Nephron (organoid): ENCODE results near the gene CAMTA2.
A peak's percentile ranks its signal among the peaks of the same experiment; 100 is the strongest.

Experiments
- H3K27ac Mint-ChIP-seq, 3 experiments: 2 replicates each; pipeline ENCODE4 v1.8.0; 2020; ENCODE audit warnings: mixed read lengths in 3 of 3, mild to moderate bottlenecking in 2 of 3, moderate library complexity in 1 of 3
- H3K27me3 Mint-ChIP-seq: 2 replicates; pipeline ENCODE4 v1.8.0; 2021; ENCODE audit warnings: low read depth, mild to moderate bottlenecking, moderate library complexity, mixed read lengths
- H3K36me3 Mint-ChIP-seq: 2 replicates; pipeline ENCODE4 v1.8.0; 2020; ENCODE audit warnings: low read depth, mixed read lengths
- H3K4me1 Mint-ChIP-seq: 2 replicates; pipeline ENCODE4 v1.8.0; 2020; ENCODE audit warnings: mixed read lengths
- H3K4me3 Mint-ChIP-seq, 3 experiments: 2 replicates each; pipeline ENCODE4 v1.8.0; 2020; ENCODE audit warnings: mild to moderate bottlenecking in 3 of 3, mixed read lengths in 3 of 3, moderate library complexity in 2 of 3
- H3K9me3 Mint-ChIP-seq: 2 replicates; pipeline ENCODE4 v1.8.0; 2020; ENCODE audit warnings: mixed read lengths
- TF ChIP-seq, protein P1 (sequence below), 3 experiments: fragments of 200-600 bp; sonication (generic); IDR thresholded peaks; one replicate each; pipeline ENCODE4 v1.5.0; 2021; ENCODE audit warnings: antibody characterized with exemption in 3 of 3; ENCODE audit not compliant: unreplicated experiment in 3 of 3

The CAMTA2 gene

DNA sequence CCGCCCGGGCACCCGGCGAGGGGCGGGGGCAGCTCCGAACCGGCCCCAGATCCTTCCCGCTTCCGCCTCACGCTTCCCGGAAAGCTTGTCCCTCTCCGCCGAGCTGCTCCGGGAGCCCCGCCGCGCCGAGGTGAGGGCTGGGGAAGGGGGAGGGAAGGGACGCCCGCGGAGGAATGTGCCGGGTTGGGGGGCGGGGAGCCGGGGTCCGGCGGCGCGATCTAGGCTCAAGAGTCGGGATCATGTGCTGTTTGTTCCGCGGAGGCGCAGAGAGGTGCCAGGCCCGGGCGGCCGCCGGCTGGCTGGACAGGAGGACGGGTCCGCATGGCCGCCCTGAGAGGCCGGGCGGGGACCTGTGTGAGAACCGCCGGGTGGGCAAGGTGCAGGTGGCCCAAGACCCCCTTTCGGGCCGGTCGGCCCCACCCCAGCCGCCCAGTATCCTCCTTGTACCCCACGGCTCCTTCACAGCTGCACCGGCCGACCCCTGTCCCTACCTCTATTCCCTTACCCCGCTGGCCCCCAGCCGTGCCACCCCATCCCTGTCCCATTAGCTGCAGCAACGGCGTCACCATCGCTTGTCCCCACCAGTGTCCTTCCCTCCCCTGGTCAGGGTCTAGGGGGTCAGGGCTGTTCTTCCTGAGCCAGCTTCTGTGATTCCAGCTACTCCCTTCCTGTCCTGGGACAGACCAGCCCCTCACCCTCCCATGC is 10.7 kb upstream of the CAMTA2 start:
- H3K27me3 Mint-ChIP-seq, result no peaks in the 10 kb centered on the region
- H3K27ac Mint-ChIP-seq, result peak overlapping the region in 1 of 3 experiments; percentile 78
- peaks cover 22% of the 10 kb centered on the region for H3K4me1 Mint-ChIP-seq
- TF ChIP-seq, protein P1, sequence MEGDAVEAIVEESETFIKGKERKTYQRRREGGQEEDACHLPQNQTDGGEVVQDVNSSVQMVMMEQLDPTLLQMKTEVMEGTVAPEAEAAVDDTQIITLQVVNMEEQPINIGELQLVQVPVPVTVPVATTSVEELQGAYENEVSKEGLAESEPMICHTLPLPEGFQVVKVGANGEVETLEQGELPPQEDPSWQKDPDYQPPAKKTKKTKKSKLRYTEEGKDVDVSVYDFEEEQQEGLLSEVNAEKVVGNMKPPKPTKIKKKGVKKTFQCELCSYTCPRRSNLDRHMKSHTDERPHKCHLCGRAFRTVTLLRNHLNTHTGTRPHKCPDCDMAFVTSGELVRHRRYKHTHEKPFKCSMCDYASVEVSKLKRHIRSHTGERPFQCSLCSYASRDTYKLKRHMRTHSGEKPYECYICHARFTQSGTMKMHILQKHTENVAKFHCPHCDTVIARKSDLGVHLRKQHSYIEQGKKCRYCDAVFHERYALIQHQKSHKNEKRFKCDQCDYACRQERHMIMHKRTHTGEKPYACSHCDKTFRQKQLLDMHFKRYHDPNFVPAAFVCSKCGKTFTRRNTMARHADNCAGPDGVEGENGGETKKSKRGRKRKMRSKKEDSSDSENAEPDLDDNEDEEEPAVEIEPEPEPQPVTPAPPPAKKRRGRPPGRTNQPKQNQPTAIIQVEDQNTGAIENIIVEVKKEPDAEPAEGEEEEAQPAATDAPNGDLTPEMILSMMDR (IDR thresholded peaks at IDR 0.05; ENCODE audit: unreplicated experiment in 3 of 3), result no peak
- H3K9me3 Mint-ChIP-seq, result no peaks in the 10 kb centered on the region
- peaks cover 20% of the 10 kb centered on the region for H3K36me3 Mint-ChIP-seq
- H3K4me3 Mint-ChIP-seq, result peak overlapping the region; percentile 80 to 83 (median 82)

DNA sequence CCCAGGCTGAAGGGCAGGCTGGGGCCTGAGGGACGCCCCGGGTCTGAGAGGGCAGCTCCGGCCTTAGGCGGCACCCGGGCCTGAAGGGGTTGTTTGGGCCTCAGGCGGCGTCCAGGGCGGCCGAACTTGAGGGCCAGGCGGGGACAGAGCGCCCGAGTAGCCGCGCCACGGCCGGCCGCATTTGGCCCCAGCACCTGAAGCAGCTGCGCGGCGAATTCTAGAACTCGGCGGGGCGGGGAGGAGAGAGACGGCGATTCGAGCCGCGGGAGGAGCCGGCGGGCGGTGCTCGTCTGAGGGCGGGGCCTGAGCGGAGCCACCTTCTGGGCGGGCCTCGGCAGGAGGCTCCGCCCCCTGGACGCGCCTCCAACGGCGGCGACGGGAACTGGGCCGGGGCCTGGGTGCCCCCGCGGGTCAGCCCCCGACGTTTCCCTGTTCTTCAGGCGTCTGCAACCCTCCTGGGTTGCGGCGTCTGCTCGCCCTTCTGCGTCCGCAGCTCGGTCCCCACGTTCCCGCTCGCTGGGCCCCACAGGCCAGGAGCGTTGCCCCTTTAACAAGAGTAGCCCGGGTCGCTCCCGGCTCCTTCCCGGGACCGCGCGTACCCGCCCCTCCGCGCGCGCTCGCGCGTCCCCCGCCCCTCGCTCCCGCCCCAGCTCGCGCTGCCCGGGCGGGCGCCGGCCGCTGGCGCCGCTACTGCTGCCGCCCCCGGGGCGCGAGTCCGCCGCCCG is 10.0 kb upstream of the CAMTA2 start, which contains the start of the genes INCA1 and KIF1C:
TSS of gene INCA1 (minus strand) at position 221 of the 725 bp plus-strand sequence. CDS start 3,085 bp downstream, outside the sequence.
TSS of gene KIF1C (plus strand) at position 649 of the 725 bp plus-strand sequence. CDS start 2,297 bp downstream, outside the sequence.
- Mint-ChIP-seq H3K4me1 (peaks cover 22% of the 10 kb centered on the region), H3K9me3 (no peaks in the 10 kb centered on the region), H3K36me3 (peaks cover 17% of the 10 kb centered on the region), H3K27ac (peak within 1 kb of the TSS; percentile 91 to 97 (median 95)), H3K4me3 (peak within 1 kb of the TSS; percentile 82 to 94 (median 87)), H3K27me3 (no peaks in the 10 kb centered on the region)
- TF ChIP-seq, protein P1 (IDR thresholded peaks at IDR 0.05; ENCODE audit: unreplicated experiment in 3 of 3), result peak in 1 of 3 experiments; percentile 18

DNA sequence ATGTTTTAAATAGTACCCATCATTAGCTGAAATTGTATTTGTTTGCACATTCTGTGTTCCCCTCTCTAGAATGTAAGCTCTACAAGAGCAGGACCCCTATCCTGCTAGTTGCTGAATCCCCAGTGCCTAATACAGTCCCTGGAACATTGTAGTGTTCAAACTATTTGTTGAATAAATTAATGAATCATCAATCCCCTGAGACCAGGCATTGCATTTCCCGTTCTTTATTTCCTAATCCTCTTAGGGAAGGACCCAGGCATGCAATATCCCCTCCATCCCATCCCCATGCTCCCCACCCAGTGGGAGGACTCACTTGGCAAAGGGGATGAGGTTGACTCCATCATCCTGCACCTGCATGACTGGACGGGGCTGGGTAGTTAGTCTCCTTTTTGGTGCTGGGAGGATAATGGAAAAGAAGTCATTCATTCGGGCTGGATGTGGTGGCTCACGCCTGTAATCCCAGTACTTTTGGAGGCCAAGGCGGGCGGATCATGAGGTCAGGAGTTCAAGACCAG is 6.7 kb upstream of the CAMTA2 start:
- no peaks in the 10 kb centered on the region for H3K36me3 Mint-ChIP-seq
- H3K4me3 Mint-ChIP-seq, result peak overlapping the region in 1 of 3 experiments; percentile 19
- H3K4me1 Mint-ChIP-seq, result peaks cover 15% of the 10 kb centered on the region
- no peaks in the 10 kb centered on the region for H3K9me3 Mint-ChIP-seq
- no peaks in the 10 kb centered on the region for H3K27me3 Mint-ChIP-seq
- no peak overlapping the region for H3K27ac Mint-ChIP-seq
- TF ChIP-seq, protein P1 (IDR thresholded peaks at IDR 0.05; ENCODE audit: unreplicated experiment in 3 of 3), result no peak

DNA sequence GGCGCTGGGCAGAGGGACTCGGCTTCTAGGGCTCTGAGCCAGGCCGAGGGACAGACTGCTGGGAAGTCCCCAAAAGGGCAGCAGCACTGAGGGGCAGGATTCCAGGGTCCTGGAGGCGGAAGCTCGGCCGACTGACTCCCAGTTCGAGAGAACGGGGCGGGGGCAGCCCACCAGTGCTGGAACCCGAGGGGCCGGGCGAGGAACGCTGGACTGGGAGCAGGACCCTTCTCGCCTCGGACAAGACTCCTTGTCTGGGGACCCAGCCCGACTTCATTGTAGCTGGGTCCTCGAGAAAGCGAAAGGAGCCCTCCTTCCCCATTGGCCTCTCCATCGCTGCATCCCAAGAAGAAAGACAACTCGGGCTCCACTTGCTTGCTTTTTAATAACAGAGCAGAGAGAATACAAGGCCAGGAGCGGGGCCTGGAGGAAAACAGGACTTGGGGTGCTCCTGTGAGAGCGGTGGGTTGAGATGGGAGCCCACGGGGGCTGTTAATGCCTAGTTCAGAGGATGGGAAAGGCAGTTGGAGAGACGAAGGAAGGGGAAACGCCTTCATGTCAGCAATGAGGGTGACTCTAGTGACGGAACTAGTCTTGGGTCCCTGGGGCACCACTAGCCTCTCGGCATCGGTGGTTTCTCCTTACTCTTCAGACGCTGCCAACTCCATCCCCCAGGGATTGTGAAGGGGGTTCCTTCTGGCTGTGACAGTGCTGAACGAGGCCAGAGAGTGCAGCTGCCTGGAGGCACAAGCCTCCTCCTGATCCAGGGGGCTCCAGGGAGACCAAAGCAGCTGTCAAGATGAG is 492 bp upstream of the CAMTA2 start:
- TF ChIP-seq, protein P1 (IDR thresholded peaks at IDR 0.05; ENCODE audit: unreplicated experiment in 3 of 3), result no peak
- Mint-ChIP-seq H3K27ac (peak overlapping the region; percentile 67 to 90 (median 83)), H3K9me3 (no peaks in the 10 kb centered on the region), H3K36me3 (peaks cover 4% of the 10 kb centered on the region), H3K27me3 (no peaks in the 10 kb centered on the region), H3K4me3 (peak overlapping the region; percentile 83 to 92 (median 88)), H3K4me1 (peaks cover 34% of the 10 kb centered on the region)

DNA sequence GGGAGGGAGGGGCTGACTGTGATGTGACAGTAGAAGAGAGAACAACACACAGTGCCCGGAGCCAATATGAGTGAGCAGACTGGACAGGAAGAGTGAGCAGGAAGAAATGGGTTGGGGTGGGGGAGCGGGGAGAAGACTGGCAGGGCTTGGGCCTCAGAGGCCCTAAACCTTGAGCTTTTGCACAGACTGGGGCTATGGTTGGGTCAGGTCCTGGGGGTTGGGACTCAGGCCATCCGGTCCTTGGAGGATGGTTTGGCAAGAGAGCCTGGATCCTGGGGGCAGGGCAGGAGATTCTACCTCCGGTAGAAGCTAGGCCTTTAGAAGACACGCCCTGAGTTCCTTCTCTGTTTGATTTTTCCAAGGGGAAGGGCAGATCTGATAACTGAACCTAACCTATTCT is 1.1 kb downstream of the CAMTA2 start:
- H3K27me3 Mint-ChIP-seq, result no peaks in the 10 kb centered on the region
- H3K4me1 Mint-ChIP-seq, result peaks cover 34% of the 10 kb centered on the region
- H3K27ac Mint-ChIP-seq, result peak overlapping the region; percentile 4 to 75 (median 65)
- no peaks in the 10 kb centered on the region for H3K9me3 Mint-ChIP-seq
- peak overlapping the region; percentile 83 to 92 (median 88) for H3K4me3 Mint-ChIP-seq
- peaks cover 9% of the 10 kb centered on the region for H3K36me3 Mint-ChIP-seq
- TF ChIP-seq, protein P1 (IDR thresholded peaks at IDR 0.05; ENCODE audit: unreplicated experiment in 3 of 3), result no peak
